Spinal cord (tissue), 10 donors: ENCODE data around the gene SYDE1. TPM values are rescaled to one million over a fixed set of nuclear protein-coding genes. Genes with fewer than 3 reads are reported as not detected.

ENCODE experiments used
- DNase-seq, 6 donors: peaks; one replicate each; pipeline versions ENCODE4 v3.0.0 to v3.0.0-alpha.2; 2013 to 2015; ENCODE audit warnings: low spot score in 6 of 6, low read depth in 4 of 6
- H3K27ac ChIP-seq: one replicate; pipeline ENCODE4 v1.5.1; 2013; ENCODE audit warnings: low read depth, low read length, control low read depth
- H3K27me3 ChIP-seq: one replicate; pipeline ENCODE4 v1.6.1; 2013; ENCODE audit warnings: low read length; ENCODE audit not compliant: control insufficient read depth, insufficient read depth
- H3K36me3 ChIP-seq: one replicate; pipeline ENCODE4 v1.6.1; 2013; ENCODE audit warnings: low read length; ENCODE audit not compliant: control insufficient read depth, insufficient read depth
- H3K4me1 ChIP-seq: one replicate; pipeline ENCODE4 v1.6.1; 2013; ENCODE audit warnings: low read length; ENCODE audit not compliant: control insufficient read depth, insufficient read depth
- H3K4me3 ChIP-seq: one replicate; pipeline ENCODE4 v1.5.1; 2013; ENCODE audit warnings: low read depth, low read length, control low read depth
- H3K9me3 ChIP-seq: one replicate; pipeline ENCODE4 v1.6.1; 2013; ENCODE audit warnings: low read length; ENCODE audit not compliant: control insufficient read depth, insufficient read depth
- WGBS: methylation state at CpG from one replicate; pipeline ENCODE4 v1.1.5; 2013; ENCODE audit warnings: missing lambda C conversion rate; ENCODE audit not compliant: insufficient coverage; 5-methylcytosine and 5-hydroxymethylcytosine counted together
- polyA plus RNA-seq, 2 donors: library from polyadenylated mRNA; unstranded; fragments of 120-200 nt; gene quantifications; one replicate each; pipeline ENCODE4 v1.2.1, GENCODE V29; 2013; ENCODE audit not compliant: insufficient read length in 2 of 2
- total RNA-seq, 2 donors: library from RNA; depleted of rRNA in 1 of 2; stranded (reverse); fragments of 120-200 nt in 1 of 2; fragments of >200 nt in 1 of 2; gene quantifications; one replicate each; pipeline versions ENCODE4 v1.2.3 to v1.2.4, GENCODE V29; 2013 to 2014
- donor health status: healthy.

SYDE1 gene
- total and polyA plus RNA-seq, 4 donors = 6.8 to 19.6 (median 12.1) TPM

GRCh38 chr19:15105044-15105443 lies 2.2 kb upstream of the SYDE1 start:
- H3K27ac ChIP-seq = no peak overlapping the region
- H3K4me1 ChIP-seq = peaks cover 20% of the 10 kb centered on the region
- no peak for DNase-seq
- WGBS = 100% methylated on average over 3 of the region's 3 CpGs
- H3K9me3 ChIP-seq = peaks cover 2% of the 10 kb centered on the region
- H3K4me3 ChIP-seq = no peak overlapping the region
- H3K36me3 ChIP-seq = peaks cover 13% of the 10 kb centered on the region
- H3K27me3 ChIP-seq = peaks cover 12% of the 10 kb centered on the region

- Histone ChIP-seq H3K27me3 (peaks cover 12% of the 10 kb centered on the region), H3K27ac (peak overlapping the region; percentile 82)
- peak in 1 of 6 donors; percentile 23 for DNase-seq
Observed at GRCh38 chr19:15108145-15108844, 1.1 kb downstream of the SYDE1 start.

GRCh38 chr19:15108845-15109767 lies 1.9 kb downstream of the SYDE1 start:
- Histone ChIP-seq H3K9me3 (peaks cover 2% of the 10 kb centered on the region), H3K4me3 (no peak overlapping the region), H3K27me3 (peaks cover 12% of the 10 kb centered on the region), H3K36me3 (peaks cover 52% of the 10 kb centered on the region), H3K27ac (no peak overlapping the region), H3K4me1 (peaks cover 20% of the 10 kb centered on the region)
- DNase-seq = no peak
- WGBS = 83% methylated on average over 19 of the region's 21 CpGs

More at GRCh38 chr19:15108145-15108844, 1.1 kb downstream of the SYDE1 start:
- 77% methylated on average over 6 of the region's 10 CpGs for WGBS
- Histone ChIP-seq H3K4me3 (peak overlapping the region; percentile 78), H3K4me1 (peaks cover 20% of the 10 kb centered on the region), H3K9me3 (peaks cover 2% of the 10 kb centered on the region), H3K36me3 (peaks cover 44% of the 10 kb centered on the region)

GRCh38 chr19:15109768-15110417 lies 2.7 kb downstream of the SYDE1 start:
- no peak for DNase-seq
- peaks cover 20% of the 10 kb centered on the region for H3K4me1 ChIP-seq
- WGBS = 93% methylated on average over 48 of the region's 49 CpGs
- peaks cover 60% of the 10 kb centered on the region for H3K36me3 ChIP-seq
- H3K4me3 ChIP-seq = no peak overlapping the region
- H3K27me3 ChIP-seq = peaks cover 12% of the 10 kb centered on the region
- no peaks in the 10 kb centered on the region for H3K9me3 ChIP-seq
- no peak overlapping the region for H3K27ac ChIP-seq

- Histone ChIP-seq H3K4me3 (no peak overlapping the region), H3K27ac (no peak overlapping the region), H3K36me3 (peaks cover 65% of the 10 kb centered on the region), H3K27me3 (peaks cover 12% of the 10 kb centered on the region), H3K9me3 (no peaks in the 10 kb centered on the region), H3K4me1 (peaks cover 26% of the 10 kb centered on the region)
- WGBS = 88% methylated on average over 16 of the region's 17 CpGs
- DNase-seq = no peak
Observed at GRCh38 chr19:15110418-15110815, 3.2 kb downstream of the SYDE1 start.

- DNase-seq = no peak
- H3K9me3 ChIP-seq = no peaks in the 10 kb centered on the region
- peaks cover 79% of the 10 kb centered on the region for H3K36me3 ChIP-seq
- H3K27me3 ChIP-seq = peaks cover 12% of the 10 kb centered on the region
- 100% methylated on average over 1 of the region's 1 CpG for WGBS
- H3K4me1 ChIP-seq = peaks cover 31% of the 10 kb centered on the region
- H3K27ac ChIP-seq = no peak overlapping the region
- H3K4me3 ChIP-seq = no peak overlapping the region
Observed at GRCh38 chr19:15111758-15112157, 4.6 kb downstream of the SYDE1 start.

- peaks cover 10% of the 10 kb centered on the region for H3K27me3 ChIP-seq
- peaks cover 29% of the 10 kb centered on the region for H3K4me1 ChIP-seq
- H3K36me3 ChIP-seq = peaks cover 85% of the 10 kb centered on the region
- H3K4me3 ChIP-seq = no peak overlapping the region
- H3K27ac ChIP-seq = no peak overlapping the region
- no peak for DNase-seq
- H3K9me3 ChIP-seq = no peaks in the 10 kb centered on the region
- 96% methylated on average over 10 of the region's 11 CpGs for WGBS
Observed at GRCh38 chr19:15112385-15112784, 5.2 kb downstream of the SYDE1 start.

GRCh38 chr19:15113245-15114152 lies 6.3 kb downstream of the SYDE1 start:
- no peak overlapping the region for H3K27ac ChIP-seq
- no peaks in the 10 kb centered on the region for H3K9me3 ChIP-seq
- peaks cover 4% of the 10 kb centered on the region for H3K27me3 ChIP-seq
- H3K36me3 ChIP-seq = peaks cover 96% of the 10 kb centered on the region
- peaks cover 18% of the 10 kb centered on the region for H3K4me1 ChIP-seq
- peak in 1 of 6 donors; percentile 56 for DNase-seq
- 86% methylated on average over 58 of the region's 58 CpGs for WGBS
- H3K4me3 ChIP-seq = no peak overlapping the region

GRCh38 chr19:15114153-15114540 lies 6.9 kb downstream of the SYDE1 start:
- WGBS = 79% methylated on average over 6 of the region's 7 CpGs
- no peak for DNase-seq
- Histone ChIP-seq H3K27me3 (no peaks in the 10 kb centered on the region), H3K9me3 (no peaks in the 10 kb centered on the region), H3K27ac (no peak overlapping the region), H3K4me1 (peaks cover 11% of the 10 kb centered on the region), H3K4me3 (no peak overlapping the region), H3K36me3 (peaks cover 98% of the 10 kb centered on the region)
